Breast epithelium (tissue), 4 donors: ENCODE measurements around the gene HMOX2. TPM values are rescaled to one million over a fixed set of nuclear protein-coding genes. Genes with fewer than 3 reads are reported as not detected.
A peak's percentile ranks its signal among the peaks of the same experiment; 100 is the strongest.

Experiments used
- DNase-seq, 2 donors: peaks; one replicate each; pipeline ENCODE4 v3.0.0-alpha.2; 2019; ENCODE audit warnings: low spot score in 2 of 2
- H3K27ac ChIP-seq, 2 donors: fragments of 200-600 bp; sonication (generic) in 1 of 2; one replicate each; pipeline ENCODE4 v1.5.1; 2016 to 2019; ENCODE audit warnings: mild to moderate bottlenecking in 1 of 2
- H3K27me3 ChIP-seq, 2 donors: fragments of 200-600 bp; sonication (generic) in 1 of 2; one replicate each; pipeline versions ENCODE4 v1.5.1 to v1.6.0; 2017 to 2019; ENCODE audit warnings: control low read depth in 1 of 2, mild to moderate bottlenecking in 1 of 2
- H3K36me3 ChIP-seq: fragments of 200-600 bp; one replicate; pipeline ENCODE4 v1.5.1; 2019
- H3K4me1 ChIP-seq, 2 donors: fragments of 200-600 bp; sonication (generic); one replicate each; pipeline ENCODE4 v1.5.1; 2016 to 2019; ENCODE audit warnings: control low read depth in 1 of 2
- H3K4me3 ChIP-seq, 3 donors: fragments of 200-600 bp; sonication (generic); 1 replicate in 2 of 3; 2 replicates in 1 of 3; pipeline ENCODE4 v1.5.1; 2016 to 2019; ENCODE audit warnings: mild to moderate bottlenecking in 3 of 3, moderate library complexity in 2 of 3
- H3K9me3 ChIP-seq, 2 donors: fragments of 200-600 bp; sonication (generic) in 1 of 2; one replicate each; pipeline ENCODE4 v1.5.1; 2016 to 2019; ENCODE audit warnings: control low read depth in 1 of 2
- CTCF ChIP-seq, 3 donors: fragments of 450-650 bp; IDR thresholded peaks; one replicate each; pipeline ENCODE4 v1.5.1; 2016 to 2017; ENCODE audit warnings: antibody characterized with exemption in 3 of 3, mild to moderate bottlenecking in 3 of 3, moderate library complexity in 3 of 3
- POLR2A ChIP-seq: fragments of 450-650 bp; IDR thresholded peaks from one replicate; pipeline ENCODE4 v1.6.1; 2016; ENCODE audit warnings: antibody characterized with exemption, mild to moderate bottlenecking, moderate library complexity
- POLR2AphosphoS5 ChIP-seq, 3 donors: sonication (generic); formaldehyde crosslinking; IDR thresholded peaks; one replicate each; pipeline ENCODE4 v1.6.1; 2017; ENCODE audit warnings: antibody characterized with exemption in 3 of 3
- intact Hi-C: fragments of 100-400 bp; cut with DNase I; formaldehyde crosslinking; loops from one replicate; pipeline ENCODE4 v1.15.1; 2023; ENCODE audit warnings: low total_unique reads
- total RNA-seq, 3 donors: library from RNA; depleted of rRNA; stranded (reverse); fragments of >200 nt; gene quantifications; one replicate each; pipeline ENCODE4 v1.1.0, GENCODE V29; 2016

Gene HMOX2
- total RNA-seq, 3 donors from 2014 or later: 53.6 to 87.7 (median 65.9) TPM

- intact Hi-C loops: no loop called here
- TF ChIP-seq POLR2A: no peak
- TF ChIP-seq POLR2AphosphoS5 (IDR thresholded peaks at IDR 0.05): no peak
- TF ChIP-seq CTCF (IDR thresholded peaks at IDR 0.05): no peak
- Histone ChIP-seq H3K36me3 (no peaks in the 10 kb centered on the region), H3K9me3 (no peaks in the 10 kb centered on the region), H3K27me3 (no peaks in the 10 kb centered on the region), H3K4me1 (peaks cover 0 to 5% of the 10 kb centered on the region in 2 donors), H3K27ac (peak overlapping the region; percentile 6 to 59), H3K4me3 (peak overlapping the region in 2 of 3 donors; percentile 17 to 36)
- DNase-seq: no peak
Observed at GRCh38 chr16:4501071-4501478, 24.9 kb downstream of the HMOX2 start.

GRCh38 chr16:4505356-4506147 lies 29.4 kb downstream of the HMOX2 start:
- intact Hi-C loops: no loop called here
- H3K27ac ChIP-seq: no peak overlapping the region
- peaks cover 7% of the 10 kb centered on the region for H3K36me3 ChIP-seq
- TF ChIP-seq POLR2A (no peak), CTCF (IDR thresholded peaks at IDR 0.05) (no peak), POLR2AphosphoS5 (IDR thresholded peaks at IDR 0.05) (no peak)
- H3K27me3 ChIP-seq: no peaks in the 10 kb centered on the region
- no peaks in the 10 kb centered on the region for H3K4me1 ChIP-seq
- H3K4me3 ChIP-seq: no peak overlapping the region
- peak in 1 of 2 donors; percentile 27 for DNase-seq
- H3K9me3 ChIP-seq: no peaks in the 10 kb centered on the region

- TF ChIP-seq POLR2AphosphoS5 (IDR thresholded peaks at IDR 0.05): no peak
- peak; percentile 60 to 83 (median 81) for TF ChIP-seq CTCF (IDR thresholded peaks at IDR 0.05)
- Histone ChIP-seq H3K4me3 (no peak overlapping the region), H3K27ac (peak overlapping the region; percentile 1 to 28), H3K9me3 (no peaks in the 10 kb centered on the region), H3K36me3 (peaks cover 7% of the 10 kb centered on the region), H3K27me3 (no peaks in the 10 kb centered on the region), H3K4me1 (no peaks in the 10 kb centered on the region)
- intact Hi-C loops: no loop called here
- DNase-seq: peak in 1 of 2 donors; percentile 48
Observed at GRCh38 chr16:4506450-4506849, 30.3 kb downstream of the HMOX2 start.

GRCh38 chr16:4507588-4508345 lies 31.6 kb downstream of the HMOX2 start:
- H3K9me3 ChIP-seq: no peaks in the 10 kb centered on the region
- H3K4me1 ChIP-seq: no peaks in the 10 kb centered on the region
- H3K4me3 ChIP-seq: no peak overlapping the region
- intact Hi-C loops: no loop called here
- TF ChIP-seq POLR2AphosphoS5 (IDR thresholded peaks at IDR 0.05) (no peak), CTCF (IDR thresholded peaks at IDR 0.05) (no peak), POLR2A (no peak)
- DNase-seq: no peak
- peaks cover 7% of the 10 kb centered on the region for H3K36me3 ChIP-seq
- H3K27ac ChIP-seq: no peak overlapping the region
- no peaks in the 10 kb centered on the region for H3K27me3 ChIP-seq

- no peak for TF ChIP-seq POLR2AphosphoS5 (IDR thresholded peaks at IDR 0.05)
- no peak for TF ChIP-seq POLR2A
- TF ChIP-seq CTCF (IDR thresholded peaks at IDR 0.05): no peak
- Histone ChIP-seq H3K27ac (no peak overlapping the region), H3K4me1 (peaks cover 0 to 6% of the 10 kb centered on the region in 2 donors), H3K4me3 (no peak overlapping the region), H3K36me3 (peaks cover 7% of the 10 kb centered on the region), H3K9me3 (no peaks in the 10 kb centered on the region), H3K27me3 (no peaks in the 10 kb centered on the region)
- no peak for DNase-seq
- intact Hi-C loops: no loop called here
Observed at GRCh38 chr16:4508806-4509205, 32.6 kb downstream of the HMOX2 start.
